GM18861 (cell line): ENCODE results near the gene KIAA1671.

Source experiments
- ATAC-seq: cut with Tn5 transposase; IDR thresholded peaks from one replicate; pipeline ENCODE4 v1.9.1; 2021; ENCODE audit not compliant: unreplicated experiment

Gene KIAA1671

DNA sequence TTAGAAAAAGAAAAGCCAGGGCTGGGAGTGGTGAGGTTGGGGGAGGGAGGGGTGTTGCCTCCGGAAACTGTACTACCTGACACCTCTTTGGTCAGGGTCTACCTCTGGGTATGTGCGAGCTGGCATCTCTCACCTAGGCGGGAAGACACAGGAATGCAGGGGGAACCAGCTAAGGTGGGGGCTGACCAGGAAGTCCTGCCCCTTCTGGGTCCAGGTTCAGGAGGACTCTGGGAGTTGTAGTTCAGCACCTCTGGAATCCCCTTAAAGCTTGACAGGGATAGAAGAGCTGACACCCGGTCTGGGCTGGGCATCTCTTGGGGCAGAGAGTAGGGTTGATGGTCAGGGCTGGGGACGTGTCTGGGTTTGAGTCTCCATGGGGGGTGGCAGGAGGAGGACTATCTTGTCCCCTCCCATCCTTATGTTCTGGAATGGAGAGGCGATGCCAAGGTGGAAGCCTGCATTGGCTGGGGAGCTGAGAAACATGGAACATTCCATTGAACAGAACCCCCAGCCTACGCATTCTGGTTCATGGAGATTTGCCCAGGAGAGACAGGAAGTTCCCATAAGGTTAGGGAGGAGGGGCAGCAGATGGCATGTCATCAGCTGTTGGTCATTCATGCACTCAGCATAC, 2.1 kb upstream of the KIAA1671 start:
- ATAC-seq, result no peak

DNA sequence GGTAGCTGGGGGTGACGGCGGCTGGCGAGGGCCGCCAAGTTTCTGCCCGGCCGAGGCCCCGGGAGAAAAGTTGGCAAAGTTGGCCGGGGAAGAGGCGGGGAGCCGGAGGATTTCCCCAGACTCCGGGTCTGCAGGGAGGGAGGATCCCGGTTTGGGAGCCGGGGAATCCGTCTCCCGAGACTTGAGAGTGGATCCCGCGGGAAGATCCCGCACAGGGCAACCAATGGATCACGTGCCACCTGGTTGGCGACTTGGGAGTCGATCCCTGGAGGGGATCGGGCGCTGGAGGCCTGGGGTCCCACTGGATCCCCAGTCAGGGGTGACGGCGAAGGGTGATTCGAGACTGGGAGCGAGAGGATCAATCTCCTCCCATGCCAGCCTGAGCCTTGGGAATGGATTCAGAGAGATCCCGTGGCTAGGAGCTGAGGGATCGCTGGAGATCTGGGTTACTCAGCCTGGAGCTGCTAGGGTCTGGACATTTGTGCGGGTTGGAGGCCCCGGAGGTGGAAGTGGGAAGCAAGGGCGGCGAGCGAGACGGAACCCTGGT, 394 bp downstream of the KIAA1671 start:
- no peak for ATAC-seq

DNA sequence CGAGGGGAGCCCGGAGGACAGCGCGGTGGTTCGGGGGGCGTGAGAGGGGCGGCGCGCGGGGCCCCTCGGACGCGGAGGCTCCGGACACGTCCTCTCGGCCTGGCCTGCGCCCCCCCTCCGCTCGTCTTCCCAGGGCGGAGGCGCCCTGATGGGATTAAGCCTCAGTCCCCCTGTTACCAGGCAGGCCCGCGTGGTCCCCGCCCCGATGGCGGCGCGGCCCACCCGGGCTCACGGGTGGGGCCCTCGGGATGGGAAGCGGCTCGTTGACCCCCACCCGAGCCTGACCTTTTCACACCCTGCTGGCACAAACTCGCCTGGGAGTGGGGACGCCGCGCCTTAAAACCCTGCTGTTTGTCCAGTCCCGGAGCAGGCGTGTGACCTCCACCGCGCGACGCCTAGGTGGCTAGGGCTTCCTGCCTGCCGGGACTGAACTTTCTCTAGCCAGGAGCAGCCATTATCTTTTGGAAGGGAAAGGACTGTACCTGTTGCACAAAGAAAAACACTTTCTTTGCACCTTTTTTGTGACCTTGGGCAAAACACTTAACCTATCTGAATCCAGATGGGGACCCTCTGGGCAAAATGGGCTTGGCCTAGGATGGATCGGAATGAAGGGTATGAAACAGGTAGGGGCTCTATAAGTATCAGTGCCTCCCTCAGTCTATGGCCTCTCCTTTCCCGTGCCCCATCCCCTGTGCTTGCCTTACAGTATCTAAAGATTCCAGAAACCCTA, 1.0 kb downstream of the KIAA1671 start:
- ATAC-seq, result no peak

DNA sequence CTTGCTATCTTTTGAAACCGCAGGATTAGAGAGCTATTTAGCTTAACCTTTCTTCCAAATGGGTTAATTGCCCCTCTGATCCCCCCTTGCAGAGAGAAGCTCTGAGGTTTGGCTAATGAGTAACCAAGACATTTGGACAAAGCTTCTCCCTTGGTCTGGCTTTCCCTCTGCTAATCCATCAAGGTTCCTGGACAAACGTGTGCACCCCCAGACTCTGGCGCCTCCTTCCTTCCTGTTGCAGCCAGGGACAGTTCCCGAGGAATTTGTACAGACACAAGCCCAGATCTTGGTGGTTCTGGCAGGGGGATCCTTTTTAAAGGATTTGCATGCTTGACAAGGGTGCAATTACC, 1.6 kb downstream of the KIAA1671 start:
- no peak for ATAC-seq

DNA sequence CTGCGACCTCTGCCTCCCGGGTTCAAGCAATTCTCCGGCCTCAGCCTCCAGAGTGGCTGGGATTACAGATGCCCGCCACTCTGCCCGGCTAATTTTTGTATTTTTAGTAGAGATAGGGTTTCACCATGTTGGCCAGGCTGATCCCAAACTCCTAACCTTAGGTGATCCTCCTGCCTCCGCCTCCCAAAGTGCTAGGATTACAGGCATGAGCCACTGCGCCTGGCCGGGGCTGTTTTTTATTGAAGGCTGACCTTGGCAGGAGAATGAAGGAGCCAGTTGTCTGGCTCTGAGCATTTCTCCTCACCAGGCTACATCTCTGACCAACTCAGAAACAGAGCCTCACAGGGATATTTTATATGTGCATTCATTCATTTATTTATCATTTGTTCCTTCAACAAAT, 2.3 kb downstream of the KIAA1671 start:
- ATAC-seq, result no peak

DNA sequence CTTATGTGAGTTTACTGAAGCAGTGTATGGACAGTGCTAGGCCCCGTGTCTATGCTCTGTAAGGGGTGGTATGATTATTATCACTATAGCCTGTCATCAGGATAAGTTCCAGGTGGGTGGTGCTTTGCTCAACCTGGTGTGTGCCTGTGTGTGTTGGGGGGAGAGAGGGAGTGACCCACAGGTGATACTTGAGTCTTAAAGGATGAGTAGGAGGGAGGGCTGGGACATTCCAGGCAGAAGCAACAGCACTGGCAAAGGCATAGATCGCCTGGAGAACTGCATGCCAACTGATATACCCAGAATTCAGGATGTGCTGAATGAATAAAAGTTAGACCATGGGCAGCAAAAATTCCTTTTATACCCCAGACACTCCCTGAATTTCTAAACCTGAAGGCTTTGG, 4.5 kb downstream of the KIAA1671 start:
- no peak for ATAC-seq

DNA sequence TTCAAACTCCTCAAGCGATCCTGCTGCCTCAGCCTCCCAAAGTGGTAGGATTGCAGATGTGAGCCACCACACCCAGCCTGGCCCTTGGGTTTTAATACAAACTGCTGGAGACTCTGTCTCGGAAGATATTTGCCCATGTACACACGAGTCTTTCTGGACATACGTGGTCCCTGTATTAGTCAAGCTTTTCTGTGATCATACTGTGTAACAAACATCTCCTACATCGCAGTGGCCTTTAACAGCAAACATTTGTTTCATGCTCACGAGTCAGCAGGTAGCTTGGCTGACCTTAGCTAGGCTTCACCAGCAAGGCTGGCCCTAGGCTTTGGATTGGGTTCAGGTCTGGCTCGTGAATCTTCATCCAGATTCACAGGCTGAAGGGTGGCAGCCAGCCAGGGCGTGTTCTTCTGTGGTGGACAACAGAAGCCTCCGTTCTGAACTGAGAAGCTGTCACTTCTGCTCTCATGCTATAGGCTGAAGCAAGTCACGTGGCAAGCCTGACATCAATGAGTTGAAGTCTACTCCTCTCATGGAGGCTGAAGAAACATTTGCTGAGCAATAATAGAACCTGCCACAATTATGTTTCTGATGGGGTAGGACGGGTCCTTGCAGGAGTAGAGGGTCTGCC, 8.8 kb downstream of the KIAA1671 start:
- no peak for ATAC-seq

DNA sequence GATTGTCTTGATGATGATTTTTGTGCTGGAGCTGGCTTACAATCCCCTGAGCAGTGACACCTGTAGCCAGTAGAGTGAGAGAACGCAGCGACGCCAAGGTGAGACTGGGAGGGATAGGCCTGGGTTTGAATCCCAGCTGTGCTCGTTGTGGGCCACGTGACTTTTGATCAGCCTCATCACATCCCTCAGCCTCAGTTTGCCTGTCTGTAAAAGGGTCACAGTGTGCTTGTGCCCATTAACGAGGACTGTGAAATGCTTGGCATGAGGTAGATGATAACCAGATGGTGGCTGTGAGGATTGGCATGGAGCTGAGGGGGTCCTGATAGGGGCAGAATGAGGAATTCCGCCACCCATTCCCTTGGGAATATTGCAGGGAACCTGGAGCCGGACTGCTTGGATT, 9.6 kb downstream of the KIAA1671 start:
- no peak for ATAC-seq

DNA sequence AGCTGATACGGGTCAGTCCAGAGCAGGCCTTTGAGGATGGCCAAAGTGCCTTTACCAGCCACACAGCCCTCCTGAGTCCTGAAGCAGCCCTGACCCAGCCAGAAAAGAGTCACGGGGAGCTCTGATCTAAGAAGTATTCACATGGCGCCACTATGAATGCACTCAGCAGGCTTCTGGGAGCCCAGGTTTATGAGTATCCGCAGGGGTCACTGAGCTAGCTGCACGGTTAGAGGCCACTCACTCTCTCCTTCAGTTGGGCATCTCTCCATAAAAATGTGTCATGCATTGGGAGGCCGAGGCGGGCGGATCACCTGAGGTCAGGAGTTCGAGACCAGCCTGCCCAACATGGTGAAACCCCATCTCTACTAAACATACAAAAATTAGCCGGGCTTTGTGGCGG, 10.3 kb downstream of the KIAA1671 start:
- no peak for ATAC-seq

DNA sequence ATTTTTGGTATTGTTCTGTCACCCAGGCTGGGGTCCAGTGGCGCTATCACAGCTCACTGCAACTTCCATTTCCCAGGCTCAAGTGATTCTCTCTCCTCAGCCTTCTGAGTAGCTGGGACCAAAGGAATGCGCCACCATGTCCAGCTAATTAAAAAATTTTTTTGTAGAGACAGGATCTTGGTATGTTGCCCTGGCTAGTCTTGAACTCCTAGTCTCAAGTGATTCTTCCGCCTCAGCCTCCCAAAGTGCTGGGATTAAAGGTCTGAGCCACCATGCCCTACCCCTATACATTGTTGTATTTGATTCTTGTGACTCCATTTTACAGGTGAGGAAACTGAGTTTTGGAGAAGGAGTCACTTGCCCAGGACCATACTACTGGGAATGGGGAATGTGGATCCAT, 11.9 kb downstream of the KIAA1671 start:
- no peak for ATAC-seq

DNA sequence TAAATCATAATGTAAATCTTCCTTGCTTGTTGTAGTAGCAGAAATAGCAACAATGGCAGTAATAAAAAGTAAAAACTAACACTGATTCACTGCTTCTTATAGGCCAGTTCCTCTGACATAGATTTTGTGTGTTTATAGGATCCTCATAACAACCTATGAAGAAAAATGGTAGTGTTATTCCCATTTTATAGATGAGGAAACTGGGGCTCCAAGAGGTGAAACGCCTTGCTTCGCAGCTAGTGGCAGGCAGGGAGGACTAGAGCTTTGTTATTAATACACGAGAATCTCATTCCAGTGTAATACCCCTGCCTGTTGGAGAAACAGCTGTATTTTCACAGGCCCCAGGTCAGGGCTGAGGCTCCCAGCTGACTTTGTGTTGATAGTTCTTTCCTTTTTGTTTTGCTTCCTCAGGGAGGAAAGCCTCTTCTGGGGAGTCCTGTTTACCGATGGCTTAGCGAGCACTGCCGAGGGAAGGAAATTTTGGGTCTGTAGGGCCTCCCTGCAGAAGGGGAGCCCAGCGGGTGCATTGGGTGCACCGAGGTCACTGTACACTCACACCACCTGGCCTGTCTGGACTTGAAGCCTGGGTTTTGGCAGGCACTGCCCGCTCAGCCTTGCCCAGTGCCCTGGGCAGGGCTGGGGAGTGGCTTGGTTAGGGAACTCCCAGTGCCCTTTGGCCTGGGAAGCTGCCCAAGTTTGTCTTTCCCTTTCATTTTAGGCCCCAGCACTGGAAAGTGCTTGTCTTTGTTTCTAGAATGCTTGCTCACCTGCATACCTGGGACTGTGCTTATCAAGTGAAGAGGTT, 13.5 kb downstream of the KIAA1671 start:
- ATAC-seq, result no peak

DNA sequence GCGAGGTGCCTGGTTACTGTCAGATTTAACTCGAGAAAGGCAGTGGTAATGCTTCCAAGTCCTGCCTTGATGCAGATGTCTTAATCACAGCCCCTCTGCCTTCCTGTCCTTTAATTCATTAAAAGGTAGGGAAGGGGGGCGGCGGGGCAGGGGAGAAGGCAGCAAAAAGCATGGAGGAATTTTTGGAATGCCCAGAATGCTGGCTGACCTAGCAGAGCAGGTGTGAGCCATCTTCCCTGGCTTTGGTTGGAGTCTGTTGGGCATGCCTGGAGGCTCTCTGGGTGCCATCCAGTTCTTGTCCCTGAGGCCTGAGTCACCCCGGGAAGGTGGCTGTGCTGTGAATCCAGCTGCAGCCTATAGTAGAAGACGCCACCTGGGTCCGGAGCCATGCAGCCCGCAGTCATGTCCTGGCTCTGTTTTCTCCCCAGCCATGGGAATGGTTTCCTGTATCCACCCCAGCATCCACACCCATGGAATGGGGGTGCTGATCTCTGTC, 15.6 kb downstream of the KIAA1671 start:
- no peak for ATAC-seq

DNA sequence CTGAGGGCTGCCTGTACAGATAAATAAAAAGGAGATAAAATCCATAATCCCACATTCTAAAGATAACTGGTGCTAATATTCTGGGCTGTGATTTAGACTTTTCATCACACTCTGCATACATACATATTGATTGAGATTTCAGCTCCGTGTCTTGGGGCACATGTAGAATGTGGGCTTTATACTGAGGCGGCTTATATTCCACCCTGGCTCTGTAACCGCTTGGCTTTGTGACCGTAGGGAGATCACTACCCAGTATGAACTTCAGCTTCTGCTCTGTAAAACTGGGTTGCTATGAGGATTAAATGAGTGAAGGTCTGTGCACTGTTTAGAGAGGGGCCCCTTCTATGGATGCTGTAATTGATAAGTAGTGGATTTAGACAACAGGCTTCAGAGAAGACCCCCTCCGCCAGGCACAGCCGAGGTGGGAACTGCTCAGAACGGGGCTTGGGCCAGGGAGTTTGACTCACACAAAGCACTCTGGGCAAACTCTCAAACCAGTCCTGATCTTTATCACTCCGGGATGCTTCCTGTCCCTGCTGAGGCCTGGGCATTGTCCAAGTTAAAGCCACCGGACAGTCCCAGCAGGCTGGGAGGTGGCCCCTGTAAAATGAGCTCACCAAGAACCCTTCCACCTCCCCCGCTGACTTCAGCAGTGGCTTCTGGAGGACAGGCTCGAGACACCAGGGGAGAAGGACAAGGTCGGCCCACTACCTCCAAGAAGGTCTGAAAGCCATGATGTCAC, 17.2 kb downstream of the KIAA1671 start:
- no peak for ATAC-seq

DNA sequence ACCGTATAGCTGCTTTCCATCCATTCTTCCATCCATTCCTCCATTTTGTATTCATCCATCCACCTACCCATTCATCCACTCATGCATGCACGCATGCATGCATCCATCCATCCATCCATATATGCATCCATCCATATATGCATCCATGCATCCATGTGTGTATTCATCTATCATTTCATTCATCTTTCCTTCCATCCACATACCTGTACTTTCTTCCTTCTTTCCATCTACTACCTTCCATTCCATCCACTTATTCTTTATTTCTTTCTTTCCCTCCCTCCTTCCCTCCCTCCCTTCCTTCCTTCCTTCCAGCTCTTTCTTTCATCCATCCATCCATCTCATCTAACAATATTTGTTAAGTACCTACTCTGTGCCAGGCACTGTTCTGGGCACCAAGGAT, 19.9 kb downstream of the KIAA1671 start:
- no peak for ATAC-seq

DNA sequence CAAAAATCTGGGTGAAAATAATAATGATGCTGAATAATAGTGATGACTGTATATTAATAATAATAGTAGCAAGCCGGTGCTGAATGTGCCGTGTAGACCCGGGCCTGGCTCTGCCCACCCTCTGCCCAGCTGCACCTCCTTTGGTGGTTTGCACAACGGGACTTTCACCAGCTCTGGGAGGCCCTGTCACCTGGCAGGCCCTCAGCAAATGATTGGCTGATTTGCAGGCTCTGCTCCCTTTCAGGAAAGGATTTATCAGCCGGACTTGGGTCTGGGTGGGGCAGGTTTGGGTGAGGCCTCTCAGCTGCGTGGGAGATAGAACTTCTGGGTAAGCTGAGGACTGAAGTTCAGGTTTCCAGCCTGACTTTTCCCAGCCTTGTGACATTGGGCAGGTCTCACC, 21.4 kb downstream of the KIAA1671 start:
- no peak for ATAC-seq

DNA sequence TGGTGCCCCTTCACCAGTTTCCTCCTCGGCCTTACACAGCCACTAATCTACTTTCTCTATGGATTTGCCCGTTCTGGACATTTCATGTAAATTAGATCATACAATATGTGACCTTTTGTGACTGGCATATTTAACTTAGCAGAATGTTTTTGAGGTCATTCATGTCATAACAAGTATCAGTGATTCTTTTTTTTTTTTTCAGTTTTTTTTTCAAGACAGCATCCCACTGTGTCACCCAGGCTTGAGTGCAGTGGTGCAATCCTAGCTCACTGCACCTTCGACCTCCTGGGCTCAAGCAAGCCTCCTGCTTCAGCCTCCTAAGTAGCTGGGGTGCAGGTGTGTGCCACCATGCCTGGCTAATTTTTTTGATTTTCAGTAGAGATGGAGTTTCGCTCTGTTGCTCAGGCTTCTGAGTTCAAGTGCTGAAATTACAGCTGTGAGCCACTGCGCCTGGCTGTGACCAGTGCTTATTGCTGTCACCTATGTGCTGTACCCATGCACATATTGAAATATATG, 22.7 kb downstream of the KIAA1671 start:
- ATAC-seq, result no peak

DNA sequence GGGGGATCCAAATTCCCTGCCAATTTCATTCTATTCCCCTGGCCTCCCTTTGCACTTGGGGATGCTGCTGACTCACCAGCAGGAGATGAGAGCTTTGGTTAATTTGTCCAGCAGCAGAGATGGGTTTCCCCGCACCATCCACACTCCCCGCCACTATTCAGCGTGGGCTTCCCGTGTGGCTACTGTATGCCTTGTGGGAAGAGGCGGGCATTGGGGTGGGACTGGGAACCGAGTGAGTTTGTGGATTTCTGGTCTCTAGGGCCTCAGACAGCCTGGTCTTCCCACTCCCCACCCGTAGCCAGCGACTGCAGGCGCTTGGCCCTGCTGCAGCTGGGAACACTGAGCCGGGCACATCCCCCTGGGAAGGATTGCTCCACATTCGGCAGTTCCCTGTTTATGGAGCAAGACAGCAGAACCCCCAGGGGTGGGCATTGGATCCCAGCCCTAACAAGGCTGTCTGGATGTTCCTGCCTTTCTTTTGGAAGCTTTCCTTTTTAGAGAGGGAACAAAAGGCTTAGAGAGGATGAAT, 23.4 kb downstream of the KIAA1671 start:
- ATAC-seq, result no peak

DNA sequence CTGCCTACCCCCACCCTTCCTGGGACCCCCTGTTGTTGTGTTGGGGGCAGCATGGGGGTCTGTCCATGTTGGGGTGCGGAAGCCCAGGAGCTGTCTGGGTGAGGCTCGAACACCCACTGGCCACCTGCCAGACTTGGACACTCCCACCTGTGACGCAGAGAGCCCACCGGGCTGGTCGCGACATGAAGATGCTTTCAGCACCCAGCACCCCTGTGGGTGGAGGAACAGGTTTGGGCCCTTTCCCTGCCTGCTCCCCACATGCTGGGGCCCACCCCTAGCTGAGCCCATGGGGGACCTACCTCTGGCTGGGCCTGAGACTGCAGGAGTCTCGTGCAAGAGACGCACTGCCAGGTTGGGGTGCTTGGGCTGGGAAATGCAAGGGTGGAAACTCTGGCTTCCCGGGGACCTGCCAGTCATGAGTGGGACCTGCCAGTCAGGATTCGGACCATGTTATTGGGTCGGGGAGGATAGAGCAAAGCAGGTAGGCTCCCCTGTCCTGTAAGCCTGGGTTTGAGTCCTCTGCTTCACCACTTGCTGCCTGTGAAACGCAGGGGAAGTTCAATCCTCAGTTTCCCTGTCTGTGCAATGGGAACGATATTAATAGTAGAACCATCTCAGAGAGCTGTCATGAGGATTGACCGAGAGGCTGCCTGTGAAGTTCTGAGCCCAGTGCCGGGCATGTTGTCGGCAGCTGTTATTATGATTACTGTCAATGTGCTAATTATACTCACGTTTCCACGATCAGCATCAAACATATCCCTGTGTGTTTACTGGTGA, 24.1 kb downstream of the KIAA1671 start:
- ATAC-seq, result no peak
